GM10847 (cell line): ENCODE measurements around the gene REXO1.

ENCODE experiments used
- POLR2A ChIP-seq: IDR thresholded peaks from 2 replicates; pipeline ENCODE4 v1.6.1; 2011; ENCODE audit not compliant: insufficient read length; ENCODE audit errors: extremely low read depth

REXO1 gene

DNA sequence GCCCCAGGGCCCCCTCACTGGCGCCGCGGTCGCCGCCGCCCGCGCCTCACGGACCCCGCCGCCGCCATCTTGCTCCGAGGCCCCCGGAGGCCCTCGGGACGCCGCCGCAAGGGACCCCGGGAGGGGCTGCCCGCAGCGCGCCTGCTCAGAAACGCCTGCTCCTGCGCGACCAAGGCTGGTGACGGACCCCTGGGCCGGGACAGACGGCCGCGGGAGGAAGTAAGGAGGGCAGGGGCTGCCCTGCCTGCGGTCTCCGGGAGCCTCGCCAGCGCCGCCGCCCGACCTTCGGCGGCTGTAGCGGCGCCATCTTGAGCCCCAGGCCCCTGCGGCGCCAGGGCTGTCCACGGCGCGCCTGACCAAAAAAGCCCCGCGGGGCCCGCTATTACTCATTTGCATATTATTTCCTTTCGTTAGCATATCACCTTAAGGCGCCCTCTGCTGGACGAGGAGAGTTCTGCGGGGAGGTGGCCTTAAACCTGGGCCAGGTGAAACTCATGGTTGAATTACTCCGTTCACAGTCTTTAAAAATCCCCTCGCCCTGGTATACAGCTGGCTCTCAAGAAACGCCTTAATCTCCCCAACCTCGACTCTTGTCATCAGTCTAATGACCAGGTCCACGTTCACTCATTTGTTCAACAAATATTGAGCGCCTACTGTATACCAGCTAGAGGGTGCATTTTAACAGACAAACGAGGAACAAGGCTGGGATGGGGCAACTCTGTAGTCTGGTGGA lies at the start of gene REXO1:
Gene REXO1, minus strand, starts transcription at position 85 of the 733 bp plus-strand sequence. CDS start 125 bp downstream, outside the sequence.
- peak; percentile 68 for TF ChIP-seq POLR2A

DNA sequence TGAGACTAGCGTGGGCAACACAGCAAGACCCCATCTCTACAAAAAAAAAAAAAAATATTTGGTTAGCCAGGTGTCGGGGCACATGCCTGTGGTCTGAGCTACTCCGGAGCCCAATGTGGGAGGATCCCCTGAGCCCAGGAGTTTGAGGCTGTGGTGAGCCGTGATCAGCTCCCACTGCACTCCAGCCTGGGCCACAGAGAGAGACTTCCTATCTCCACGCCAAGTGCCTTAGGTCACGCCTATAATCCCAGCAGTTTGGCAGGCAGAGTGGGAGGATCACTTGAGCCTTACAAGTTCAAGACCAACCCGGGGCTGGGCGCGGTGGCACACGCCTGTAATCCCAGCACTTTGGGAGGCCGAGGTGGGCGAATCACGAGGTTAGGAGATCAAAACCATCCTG lies 48.2 kb upstream of the REXO1 start:
- TF ChIP-seq POLR2A, result no peak

DNA sequence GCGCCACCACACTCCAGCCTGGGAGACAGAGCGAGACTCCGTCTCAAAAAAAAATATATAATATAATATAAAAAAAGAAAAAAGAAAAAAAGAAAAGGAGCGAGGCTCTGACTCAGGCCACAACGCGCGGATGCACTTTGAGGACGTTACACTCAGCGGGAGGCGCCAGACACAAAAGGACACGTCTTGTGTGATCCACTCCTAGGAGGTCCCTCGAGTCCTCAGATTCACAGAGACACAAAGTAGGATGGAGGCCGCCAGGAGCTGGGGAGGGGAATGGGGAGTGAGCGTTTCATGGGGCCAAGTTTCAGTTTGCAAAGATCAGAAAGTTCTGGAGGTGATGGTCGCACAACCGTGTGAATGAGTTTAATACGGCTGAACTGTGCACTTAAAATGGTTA lies 45.5 kb upstream of the REXO1 start:
- no peak for TF ChIP-seq POLR2A

DNA sequence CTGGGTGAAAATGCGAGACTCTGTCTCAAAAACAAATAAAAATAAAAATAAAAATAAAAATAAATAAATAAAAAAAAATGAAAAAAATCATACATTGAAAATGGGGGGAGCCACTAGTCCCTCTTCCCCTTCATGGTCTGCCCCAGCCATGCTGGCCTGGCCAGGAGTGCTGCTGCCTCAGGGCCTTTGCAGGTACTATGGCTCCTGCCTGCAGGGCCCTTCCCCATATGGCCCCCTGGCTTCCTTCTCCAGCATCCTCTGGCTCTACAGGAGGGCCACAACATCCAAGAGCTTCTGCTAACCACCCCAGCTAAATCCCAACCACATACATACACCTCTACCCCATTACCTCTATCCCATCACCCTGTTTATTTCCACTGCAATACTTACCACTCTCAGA lies 41.6 kb upstream of the REXO1 start:
- no peak for TF ChIP-seq POLR2A

DNA sequence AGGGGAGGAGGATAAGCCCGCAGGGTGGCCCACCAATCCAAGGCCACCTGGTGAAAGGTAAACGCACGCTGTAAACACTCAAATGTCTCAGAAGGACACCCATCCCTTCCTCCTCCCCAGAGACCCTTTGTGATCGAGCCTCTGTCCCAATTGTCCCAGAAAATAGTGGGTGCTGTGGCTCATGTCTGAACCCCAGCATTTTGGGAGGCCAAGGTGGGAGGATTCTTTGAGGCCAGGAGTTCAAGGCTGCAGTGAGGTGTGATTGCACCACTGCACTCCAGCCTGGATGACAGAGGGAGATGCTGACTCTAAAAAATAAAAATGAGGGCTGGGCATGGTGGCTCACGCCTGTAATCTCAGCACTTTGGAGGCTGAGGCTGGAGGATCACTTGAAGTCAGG lies 40.1 kb upstream of the REXO1 start:
- no peak for TF ChIP-seq POLR2A

DNA sequence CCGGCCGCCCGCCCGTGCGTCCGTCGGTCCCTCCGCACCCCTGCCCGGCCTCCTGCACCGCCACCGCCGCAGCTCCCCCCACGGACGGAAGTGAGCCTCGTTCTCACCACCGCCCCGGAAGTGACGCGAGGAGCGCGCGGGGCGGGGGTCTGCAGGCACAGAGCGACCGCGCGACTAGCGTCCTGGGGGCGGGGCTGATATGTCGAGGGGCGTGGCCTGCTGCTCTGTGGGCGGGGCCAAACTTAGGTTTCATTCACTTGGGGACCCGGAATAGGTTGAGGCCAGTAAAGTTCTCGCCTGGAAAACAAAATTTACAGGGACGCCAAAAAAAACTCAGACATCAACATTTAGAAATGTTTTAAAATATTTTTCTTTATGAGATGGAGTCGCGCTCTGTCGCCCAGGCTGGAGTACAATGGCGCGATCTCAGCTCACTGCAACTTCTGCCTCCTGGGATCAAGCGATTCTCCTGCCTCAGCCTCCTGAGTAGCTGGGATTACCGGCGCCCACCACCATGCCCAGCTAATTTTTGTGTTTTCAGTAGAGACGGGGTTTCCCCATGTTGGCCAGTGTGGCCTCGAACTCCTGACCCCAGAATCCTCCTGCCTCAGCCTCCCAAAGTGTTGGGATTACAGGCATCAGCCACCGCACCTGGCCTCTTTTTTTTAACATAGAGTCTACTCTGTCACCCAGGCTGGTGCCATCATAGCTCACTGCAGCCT lies 37.3 kb upstream of the REXO1 start, which contains the start of gene ABHD17A:
Gene ABHD17A, minus strand, starts transcription at position 99 of the 722 bp plus-strand sequence. CDS start 3,930 bp downstream, outside the sequence.
- TF ChIP-seq POLR2A, result peak; percentile 45

- no peak for TF ChIP-seq POLR2A
Observed at GRCh38 chr19:1884719-1885334, 36.5 kb upstream of the REXO1 start.

DNA sequence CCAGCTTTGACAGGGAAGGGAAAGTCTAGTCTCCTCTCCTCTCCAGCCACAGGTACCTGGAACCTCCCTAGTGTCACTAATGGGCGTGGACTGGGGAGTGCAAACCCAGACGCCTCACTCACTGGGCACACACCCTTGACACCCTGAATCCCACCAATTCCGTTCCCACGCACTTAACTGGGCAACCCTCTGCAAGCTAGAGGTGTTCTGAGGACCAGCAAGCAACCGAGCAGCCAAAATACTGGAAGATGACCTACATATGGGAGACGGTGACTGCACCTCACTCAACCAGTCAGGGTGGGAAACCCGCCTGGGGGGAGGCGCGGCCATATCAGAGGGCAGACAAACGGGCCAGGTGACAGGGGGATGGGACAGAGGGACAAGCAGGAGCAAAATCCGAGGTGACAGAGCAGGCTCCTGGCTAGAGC lies 36.0 kb upstream of the REXO1 start:
- no peak for TF ChIP-seq POLR2A

- TF ChIP-seq POLR2A, result no peak
Observed at GRCh38 chr19:1883784-1884183, 35.5 kb upstream of the REXO1 start.

DNA sequence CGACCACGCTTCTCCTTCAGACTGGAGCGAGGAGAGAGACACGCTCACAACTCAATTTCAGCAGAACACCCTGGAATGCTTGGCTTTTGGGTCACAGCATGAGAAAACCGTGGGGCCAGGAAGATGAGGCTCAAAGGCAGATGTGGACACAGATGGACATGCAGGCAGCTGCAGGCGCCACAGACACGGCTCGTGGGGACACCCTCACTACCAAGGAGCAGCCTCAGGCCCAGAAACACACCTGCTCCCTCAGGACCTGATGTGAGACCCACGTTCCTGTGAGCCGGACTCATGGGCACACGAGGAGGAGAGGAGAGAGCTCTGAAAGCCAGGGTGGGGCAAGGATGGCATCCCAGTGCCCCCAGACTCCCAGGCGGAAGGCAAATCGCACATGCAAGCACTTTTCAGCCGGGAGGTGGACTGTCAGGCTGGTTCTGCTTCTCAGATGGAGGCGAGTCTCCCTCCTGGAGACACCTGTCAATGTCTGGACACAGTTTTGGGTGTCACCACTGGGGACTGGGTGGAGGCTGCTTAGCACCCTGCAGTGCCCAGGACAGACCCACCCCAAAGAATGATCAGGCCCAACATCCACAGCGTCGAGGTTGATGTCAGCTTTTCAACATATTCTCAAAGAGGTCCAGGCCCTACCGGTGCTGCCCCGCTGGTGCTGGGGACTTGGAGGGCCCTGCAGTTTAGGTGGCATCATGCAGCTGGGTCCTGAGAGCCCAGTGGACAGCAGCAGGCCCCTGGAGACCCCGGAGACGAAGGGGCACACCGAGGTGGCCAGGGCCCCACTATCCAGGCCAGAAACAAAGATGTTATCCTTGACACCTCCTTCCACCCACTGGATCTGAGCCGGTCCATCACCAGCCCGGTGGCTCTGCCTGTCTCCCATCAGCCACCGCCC lies 34.8 kb upstream of the REXO1 start:
- TF ChIP-seq POLR2A, result no peak

GRCh38 chr19:1882089-1882785 lies 34.0 kb upstream of the REXO1 start:
- no peak for TF ChIP-seq POLR2A

GRCh38 chr19:1880611-1881392 lies 32.5 kb upstream of the REXO1 start:
- TF ChIP-seq POLR2A, result no peak

DNA sequence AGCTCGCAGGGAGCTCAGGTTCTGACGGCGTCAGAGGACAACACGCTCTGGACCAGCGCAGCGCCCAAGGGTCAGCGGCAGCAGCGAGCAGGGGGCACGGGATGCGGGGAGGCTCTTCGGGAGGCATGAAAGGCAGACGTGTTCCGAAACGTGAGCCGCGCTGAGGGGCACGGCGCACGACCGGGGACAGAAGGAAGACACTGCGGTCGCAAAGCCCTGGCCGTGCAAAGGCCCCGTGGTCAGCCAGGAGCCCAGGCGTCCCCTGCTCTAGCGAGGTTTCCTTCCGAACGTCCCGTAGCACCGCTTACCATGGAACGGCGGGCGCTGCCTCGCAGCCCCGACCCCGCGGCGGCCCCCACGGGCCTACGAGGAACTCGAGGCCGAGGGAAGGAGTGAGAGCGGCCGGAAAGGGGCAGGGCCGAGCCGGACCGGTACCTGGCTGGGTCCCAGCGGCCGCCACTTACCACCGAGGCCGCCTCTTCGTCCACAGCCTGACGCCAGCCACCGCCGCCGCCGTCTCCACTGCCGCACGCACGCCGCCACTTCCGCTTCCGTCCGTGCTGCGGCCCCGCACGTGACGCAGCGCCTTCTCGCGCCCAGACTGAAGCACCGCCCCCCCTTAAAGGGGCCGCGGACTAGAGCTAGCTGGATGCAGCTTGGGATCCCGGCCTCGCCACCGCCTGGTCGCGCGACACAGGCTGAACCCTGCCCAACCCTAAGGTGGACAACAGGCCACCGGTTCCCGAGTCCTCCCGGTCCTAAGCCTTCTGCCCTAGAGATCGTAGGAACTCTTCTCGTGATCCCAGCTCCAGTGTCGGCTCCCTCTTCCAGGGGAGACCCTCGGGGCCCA lies 27.6 kb upstream of the REXO1 start:
- peak; percentile 91 for TF ChIP-seq POLR2A
